ENCODE data around the gene ATP6AP1. TPM values are rescaled to one million over a fixed set of nuclear protein-coding genes. Genes with fewer than 3 reads are reported as not detected.
A peak's percentile ranks its signal among the peaks of the same experiment; 100 is the strongest.

ATP6AP1 gene
- total and polyA plus RNA-seq, 9 of the 15 experiments (the other 6 are each of a cell fraction or from before 2014, with no cell fraction given): 8.3 to 90.5 (median 52.9) TPM

DNA sequence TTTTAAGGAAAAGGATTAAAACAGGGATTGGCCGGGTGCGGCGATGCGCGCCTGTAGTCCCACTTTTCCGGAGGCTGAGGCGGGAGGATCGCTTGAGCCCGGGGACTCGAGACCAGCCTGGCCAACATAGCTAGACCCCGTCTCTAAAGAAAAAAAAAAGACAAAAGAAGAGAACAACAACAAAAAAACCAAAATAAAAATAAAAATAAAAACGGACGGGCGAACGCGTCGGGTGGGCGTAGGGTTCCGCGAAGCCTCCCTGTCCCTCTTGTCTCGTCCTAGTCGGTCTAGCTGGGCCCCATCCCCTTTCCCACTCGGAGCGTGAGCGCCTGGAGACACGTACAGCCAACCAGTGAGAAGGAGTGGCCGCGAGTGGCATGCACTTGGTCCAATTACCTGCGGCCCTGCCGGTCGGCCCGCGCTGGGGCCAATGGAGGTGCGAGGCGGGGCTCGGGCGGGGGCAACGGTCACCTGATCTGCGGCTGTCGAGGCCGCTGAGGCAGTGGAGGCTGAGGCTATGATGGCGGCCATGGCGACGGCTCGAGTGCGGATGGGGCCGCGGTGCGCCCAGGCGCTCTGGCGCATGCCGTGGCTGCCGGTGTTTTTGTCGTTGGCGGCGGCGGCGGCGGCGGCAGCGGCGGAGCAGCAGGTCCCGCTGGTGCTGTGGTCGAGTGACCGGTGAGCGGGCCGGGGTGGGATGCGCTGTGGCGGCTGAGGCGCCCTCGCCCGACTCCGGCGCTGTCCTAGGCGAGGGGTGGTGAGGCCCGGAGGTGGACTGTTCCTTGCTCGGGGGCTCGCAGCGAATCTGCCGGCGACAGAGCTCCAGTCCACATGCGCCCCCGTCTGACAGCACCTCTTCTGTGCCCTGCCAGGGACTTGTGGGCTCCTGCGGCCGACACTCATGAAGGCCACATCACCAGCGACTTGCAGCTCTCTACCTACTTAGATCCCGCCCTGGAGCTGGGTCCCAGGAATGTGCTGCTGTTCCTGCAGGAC is at the start of gene ATP6AP1 (continued):
- TF ChIP-seq, protein P1, sequence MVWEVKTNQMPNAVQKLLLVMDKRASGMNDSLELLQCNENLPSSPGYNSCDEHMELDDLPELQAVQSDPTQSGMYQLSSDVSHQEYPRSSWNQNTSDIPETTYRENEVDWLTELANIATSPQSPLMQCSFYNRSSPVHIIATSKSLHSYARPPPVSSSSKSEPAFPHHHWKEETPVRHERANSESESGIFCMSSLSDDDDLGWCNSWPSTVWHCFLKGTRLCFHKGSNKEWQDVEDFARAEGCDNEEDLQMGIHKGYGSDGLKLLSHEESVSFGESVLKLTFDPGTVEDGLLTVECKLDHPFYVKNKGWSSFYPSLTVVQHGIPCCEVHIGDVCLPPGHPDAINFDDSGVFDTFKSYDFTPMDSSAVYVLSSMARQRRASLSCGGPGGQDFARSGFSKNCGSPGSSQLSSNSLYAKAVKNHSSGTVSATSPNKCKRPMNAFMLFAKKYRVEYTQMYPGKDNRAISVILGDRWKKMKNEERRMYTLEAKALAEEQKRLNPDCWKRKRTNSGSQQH (CRISPR knock-in tag; IDR thresholded peaks at IDR 0.05): no peak
- TF ChIP-seq EGR1 (conservative IDR thresholded peaks at IDR 0.05): no peak
- peak; percentile 52; the same call in 1 of the 2 replicates for TF ChIP-seq NR2C2 (CRISPR knock-in tag; IDR thresholded peaks at IDR 0.05)
- TF ChIP-seq NR2C2 (tag; IDR thresholded peaks at IDR 0.05): peak; percentile 46; the same call in 1 of the 2 replicates
- no peak for TF ChIP-seq ZC3H4 (CRISPR knock-in tag; IDR thresholded peaks at IDR 0.05; ENCODE audit: borderline replicate concordance)
- TF ChIP-seq FOXK2 (conservative IDR thresholded peaks at IDR 0.05 in 1 of 2, IDR thresholded peaks at IDR 0.05 in 1 of 2; ENCODE audit: low read depth in 2 of 2): 0 out of 4 replicates have a peak, but pooled peaks of 1 of the 2 experiments have one; percentile 32
- no peak for TF ChIP-seq TRIM24 (IDR thresholded peaks at IDR 0.05)
- peak; percentile 68; the same call in 1 of the 2 replicates for TF ChIP-seq NFRKB (IDR thresholded peaks at IDR 0.05; ENCODE audit: low read depth)
- TF ChIP-seq PHF8 (IDR thresholded peaks at IDR 0.05; ENCODE audit: borderline replicate concordance, low read length): peak; percentile 66; the same call in 1 of the 2 replicates
- TF ChIP-seq, protein P2, sequence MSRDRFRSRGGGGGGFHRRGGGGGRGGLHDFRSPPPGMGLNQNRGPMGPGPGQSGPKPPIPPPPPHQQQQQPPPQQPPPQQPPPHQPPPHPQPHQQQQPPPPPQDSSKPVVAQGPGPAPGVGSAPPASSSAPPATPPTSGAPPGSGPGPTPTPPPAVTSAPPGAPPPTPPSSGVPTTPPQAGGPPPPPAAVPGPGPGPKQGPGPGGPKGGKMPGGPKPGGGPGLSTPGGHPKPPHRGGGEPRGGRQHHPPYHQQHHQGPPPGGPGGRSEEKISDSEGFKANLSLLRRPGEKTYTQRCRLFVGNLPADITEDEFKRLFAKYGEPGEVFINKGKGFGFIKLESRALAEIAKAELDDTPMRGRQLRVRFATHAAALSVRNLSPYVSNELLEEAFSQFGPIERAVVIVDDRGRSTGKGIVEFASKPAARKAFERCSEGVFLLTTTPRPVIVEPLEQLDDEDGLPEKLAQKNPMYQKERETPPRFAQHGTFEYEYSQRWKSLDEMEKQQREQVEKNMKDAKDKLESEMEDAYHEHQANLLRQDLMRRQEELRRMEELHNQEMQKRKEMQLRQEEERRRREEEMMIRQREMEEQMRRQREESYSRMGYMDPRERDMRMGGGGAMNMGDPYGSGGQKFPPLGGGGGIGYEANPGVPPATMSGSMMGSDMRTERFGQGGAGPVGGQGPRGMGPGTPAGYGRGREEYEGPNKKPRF (IDR thresholded peaks at IDR 0.05; ENCODE audit: low read depth, low read length): no peak
- TF ChIP-seq PHB2 (IDR thresholded peaks at IDR 0.05; ENCODE audit: low read depth): no peak
- TF ChIP-seq, protein P3, sequence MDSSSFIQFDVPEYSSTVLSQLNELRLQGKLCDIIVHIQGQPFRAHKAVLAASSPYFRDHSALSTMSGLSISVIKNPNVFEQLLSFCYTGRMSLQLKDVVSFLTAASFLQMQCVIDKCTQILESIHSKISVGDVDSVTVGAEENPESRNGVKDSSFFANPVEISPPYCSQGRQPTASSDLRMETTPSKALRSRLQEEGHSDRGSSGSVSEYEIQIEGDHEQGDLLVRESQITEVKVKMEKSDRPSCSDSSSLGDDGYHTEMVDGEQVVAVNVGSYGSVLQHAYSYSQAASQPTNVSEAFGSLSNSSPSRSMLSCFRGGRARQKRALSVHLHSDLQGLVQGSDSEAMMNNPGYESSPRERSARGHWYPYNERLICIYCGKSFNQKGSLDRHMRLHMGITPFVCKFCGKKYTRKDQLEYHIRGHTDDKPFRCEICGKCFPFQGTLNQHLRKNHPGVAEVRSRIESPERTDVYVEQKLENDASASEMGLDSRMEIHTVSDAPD (CRISPR knock-in tag; IDR thresholded peaks at IDR 0.05): no peak
- TF ChIP-seq MTA3 (IDR thresholded peaks at IDR 0.05; ENCODE audit: borderline replicate concordance): peak; percentile 71
- 0 out of 4 replicates have a peak, but pooled peaks of 1 of the 2 experiments have one; percentile 7 for TF ChIP-seq RAD21 (CRISPR knock-in tag; conservative IDR thresholded peaks at IDR 0.05 in 1 of 2, IDR thresholded peaks at IDR 0.05 in 1 of 2)
- TF ChIP-seq RBM15 (IDR thresholded peaks at IDR 0.05; ENCODE audit: insufficient read depth, low read length): no peak
- TF ChIP-seq, protein P4, sequence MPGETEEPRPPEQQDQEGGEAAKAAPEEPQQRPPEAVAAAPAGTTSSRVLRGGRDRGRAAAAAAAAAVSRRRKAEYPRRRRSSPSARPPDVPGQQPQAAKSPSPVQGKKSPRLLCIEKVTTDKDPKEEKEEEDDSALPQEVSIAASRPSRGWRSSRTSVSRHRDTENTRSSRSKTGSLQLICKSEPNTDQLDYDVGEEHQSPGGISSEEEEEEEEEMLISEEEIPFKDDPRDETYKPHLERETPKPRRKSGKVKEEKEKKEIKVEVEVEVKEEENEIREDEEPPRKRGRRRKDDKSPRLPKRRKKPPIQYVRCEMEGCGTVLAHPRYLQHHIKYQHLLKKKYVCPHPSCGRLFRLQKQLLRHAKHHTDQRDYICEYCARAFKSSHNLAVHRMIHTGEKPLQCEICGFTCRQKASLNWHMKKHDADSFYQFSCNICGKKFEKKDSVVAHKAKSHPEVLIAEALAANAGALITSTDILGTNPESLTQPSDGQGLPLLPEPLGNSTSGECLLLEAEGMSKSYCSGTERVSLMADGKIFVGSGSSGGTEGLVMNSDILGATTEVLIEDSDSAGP (CRISPR knock-in tag; IDR thresholded peaks at IDR 0.05): no peak
- no peak for TF ChIP-seq ZNF57 (CRISPR knock-in tag; IDR thresholded peaks at IDR 0.05)

Measured in K562 (cell line).